ENCODE measurements around the gene TBL1XR1.

Gene TBL1XR1

GRCh38 chr3:177224414-177224813 is 27.1 kb upstream of the TBL1XR1 start:
- DNase-seq: no peak
- no peak overlapping the region for H3K27ac ChIP-seq
- no peaks in the 10 kb centered on the region for H3K36me3 ChIP-seq (replicated peaks)
- TF ChIP-seq CTCF (IDR thresholded peaks at IDR 0.05; ENCODE audit: low read depth, low read length, missing control alignments): no peak
- no peaks in the 10 kb centered on the region for H3K27me3 ChIP-seq (replicated peaks)
- H3K4me3 ChIP-seq (ENCODE audit: low read depth, low read length): no peak overlapping the region
- in situ Hi-C loops (cut with HindIII; ENCODE audit: low pct_ligation_motif_present, low sequenced_read_pairs): no loop called here

- Histone ChIP-seq H3K4me3 (ENCODE audit: low read depth, low read length) (no peak overlapping the region), H3K36me3 (replicated peaks) (no peaks in the 10 kb centered on the region), H3K27ac (no peak overlapping the region), H3K27me3 (replicated peaks) (no peaks in the 10 kb centered on the region)
- in situ Hi-C loops (cut with HindIII; ENCODE audit: low pct_ligation_motif_present, low sequenced_read_pairs): no loop called here
- no peak for DNase-seq
- TF ChIP-seq CTCF (IDR thresholded peaks at IDR 0.05; ENCODE audit: low read depth, low read length, missing control alignments): no peak
Observed at GRCh38 chr3:177221744-177222143, 24.5 kb upstream of the TBL1XR1 start.

GRCh38 chr3:177220136-177220974 is 23.1 kb upstream of the TBL1XR1 start:
- Histone ChIP-seq H3K4me3 (ENCODE audit: low read depth, low read length) (no peak overlapping the region), H3K27ac (no peak overlapping the region), H3K36me3 (replicated peaks) (no peaks in the 10 kb centered on the region), H3K27me3 (replicated peaks) (no peaks in the 10 kb centered on the region)
- no peak for DNase-seq
- in situ Hi-C loops (cut with HindIII; ENCODE audit: low pct_ligation_motif_present, low sequenced_read_pairs): no loop called here
- no peak for TF ChIP-seq CTCF (IDR thresholded peaks at IDR 0.05; ENCODE audit: low read depth, low read length, missing control alignments)

- Histone ChIP-seq H3K27ac (no peak overlapping the region), H3K36me3 (replicated peaks) (no peaks in the 10 kb centered on the region), H3K4me3 (ENCODE audit: low read depth, low read length) (no peak overlapping the region), H3K27me3 (replicated peaks) (no peaks in the 10 kb centered on the region)
- DNase-seq: no peak
- no peak for TF ChIP-seq CTCF (IDR thresholded peaks at IDR 0.05; ENCODE audit: low read depth, low read length, missing control alignments)
- in situ Hi-C loops (cut with HindIII; ENCODE audit: low pct_ligation_motif_present, low sequenced_read_pairs): no loop called here
Observed at GRCh38 chr3:177213801-177214535, 16.7 kb upstream of the TBL1XR1 start.

- in situ Hi-C loops (cut with HindIII; ENCODE audit: low pct_ligation_motif_present, low sequenced_read_pairs): no loop called here
Observed at GRCh38 chr3:177212756-177213155, 15.5 kb upstream of the TBL1XR1 start.

More at GRCh38 chr3:177212756-177213155, 15.5 kb upstream of the TBL1XR1 start:
- Histone ChIP-seq H3K27ac (no peak overlapping the region), H3K36me3 (replicated peaks) (no peaks in the 10 kb centered on the region), H3K4me3 (ENCODE audit: low read depth, low read length) (no peak overlapping the region), H3K27me3 (replicated peaks) (no peaks in the 10 kb centered on the region)
- no peak for DNase-seq
- TF ChIP-seq CTCF (IDR thresholded peaks at IDR 0.05; ENCODE audit: low read depth, low read length, missing control alignments): no peak

Measured in brain microvascular endothelial cell (primary cell).